ENCODE results near the gene JAG2.
A peak's percentile ranks its signal among the peaks of the same experiment; 100 is the strongest.

JAG2 gene

DNA sequence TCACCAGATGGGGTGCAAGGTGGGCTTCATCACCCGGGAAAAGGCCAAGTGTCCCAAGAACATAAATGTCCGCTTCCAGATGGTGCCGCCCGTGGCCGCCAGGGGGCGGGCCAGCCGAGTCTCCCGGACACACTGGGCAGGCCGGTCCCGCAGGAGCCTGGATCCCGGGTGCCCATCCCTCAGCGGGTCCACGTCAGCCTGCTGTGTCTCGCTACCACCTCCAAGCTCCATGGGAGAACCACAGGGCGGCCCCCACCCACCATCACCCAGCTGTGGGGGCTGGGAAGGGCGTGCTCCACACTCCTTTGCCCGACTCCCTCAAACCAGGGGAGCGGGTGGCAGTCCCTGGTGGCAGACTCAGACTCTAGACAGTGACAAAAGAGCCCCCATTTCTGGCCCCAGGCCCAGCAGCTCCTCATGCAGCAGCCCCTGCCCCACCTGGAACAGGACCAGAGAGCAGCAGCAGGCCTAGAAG lies 34.5 kb upstream of the JAG2 start:
- DNase-seq (ENCODE audit: low spot score), result peak; percentile 52

DNA sequence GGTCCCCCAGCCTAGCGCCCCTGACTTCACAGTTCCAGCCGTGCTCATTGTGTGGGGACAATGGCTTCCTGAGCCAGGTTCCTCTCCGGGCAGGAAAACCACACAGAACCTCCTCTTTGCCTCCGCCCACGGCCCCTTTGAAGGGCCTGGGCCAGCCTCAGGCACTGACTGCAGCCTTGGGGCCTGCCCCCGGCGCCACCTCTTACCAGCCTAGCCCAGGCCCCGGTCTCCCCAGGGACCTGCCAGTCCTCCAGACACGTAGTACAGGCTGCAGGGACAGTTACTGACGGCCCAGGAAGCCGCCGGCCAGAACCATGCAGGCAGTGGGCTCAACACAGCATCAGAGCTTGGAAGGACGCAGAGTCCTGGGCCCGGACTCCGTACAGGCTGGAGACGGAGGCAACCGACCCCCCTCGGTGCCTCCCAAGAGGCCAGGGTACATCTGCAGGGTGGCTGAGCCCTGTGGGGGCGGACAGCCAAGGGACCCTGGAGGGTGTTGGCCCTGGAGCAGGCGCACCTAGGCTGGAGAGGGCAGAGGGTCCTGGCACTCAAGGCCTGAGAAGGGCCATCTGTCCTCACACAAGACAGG lies 33.4 kb upstream of the JAG2 start:
- DNase-seq (ENCODE audit: low spot score), result no peak

DNA sequence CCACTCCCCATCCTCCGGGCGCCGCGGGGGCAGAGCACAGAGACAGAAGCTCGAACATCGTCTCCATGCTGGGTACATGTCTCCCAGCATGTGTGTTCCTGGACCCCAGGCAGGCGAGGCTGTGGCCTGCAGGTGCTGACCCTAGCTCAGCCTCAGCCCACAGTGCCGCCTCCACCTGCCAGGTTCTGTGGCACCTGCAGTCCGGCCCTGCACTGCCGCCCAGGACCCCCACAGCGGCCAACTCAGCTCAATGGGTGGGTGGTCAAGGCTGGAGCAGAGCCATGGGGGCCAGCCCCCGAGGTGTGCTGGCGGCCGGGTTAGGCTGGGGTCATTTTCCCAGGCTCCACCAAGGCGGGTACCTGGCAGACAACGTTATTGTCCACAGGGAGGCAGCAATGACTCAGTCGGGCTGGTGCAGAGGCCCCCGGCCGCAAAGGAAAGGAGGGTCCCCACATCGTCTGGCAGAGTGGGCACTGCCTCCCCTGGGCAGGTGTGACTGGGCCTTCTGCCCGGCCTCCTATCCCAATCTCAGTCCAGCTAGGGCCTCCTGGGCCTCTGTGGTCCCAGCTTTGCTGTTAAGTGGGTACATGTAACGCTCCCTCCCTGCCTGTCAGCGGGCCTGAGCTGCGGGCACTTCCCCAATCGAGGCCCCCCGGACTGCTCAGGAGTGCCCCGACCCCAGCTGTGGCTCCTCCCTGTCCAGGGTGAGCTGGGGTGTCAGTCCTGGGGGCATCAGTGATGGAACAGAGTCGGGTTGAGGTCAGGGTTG lies 32.8 kb upstream of the JAG2 start:
- DNase-seq (ENCODE audit: low spot score), result no peak

DNA sequence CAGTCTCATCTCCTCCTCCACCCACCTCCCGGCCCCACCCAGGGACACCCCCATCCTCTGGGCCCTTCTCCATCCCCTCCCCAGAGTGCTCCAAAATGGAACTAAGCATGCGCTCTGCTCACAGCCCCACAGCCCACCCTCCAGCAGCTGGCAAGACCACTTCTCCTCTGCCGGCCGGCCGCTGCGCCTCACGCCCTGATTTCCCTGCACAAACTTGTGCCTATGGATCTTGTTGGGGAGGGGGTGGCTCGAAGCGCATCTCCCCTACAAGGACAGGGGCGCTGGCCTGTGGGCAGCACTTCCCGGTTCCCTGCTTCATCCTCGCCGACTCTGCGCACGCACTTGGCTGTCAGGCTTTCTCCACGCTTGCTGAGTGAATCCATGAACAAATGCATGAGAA lies 32.1 kb upstream of the JAG2 start:
- no peak for DNase-seq (ENCODE audit: low spot score)

- no peak for DNase-seq (ENCODE audit: low spot score)
Observed at GRCh38 chr14:105200074-105200473, 31.5 kb upstream of the JAG2 start.

GRCh38 chr14:105199093-105199492 lies 30.5 kb upstream of the JAG2 start:
- DNase-seq (ENCODE audit: low spot score), result no peak

DNA sequence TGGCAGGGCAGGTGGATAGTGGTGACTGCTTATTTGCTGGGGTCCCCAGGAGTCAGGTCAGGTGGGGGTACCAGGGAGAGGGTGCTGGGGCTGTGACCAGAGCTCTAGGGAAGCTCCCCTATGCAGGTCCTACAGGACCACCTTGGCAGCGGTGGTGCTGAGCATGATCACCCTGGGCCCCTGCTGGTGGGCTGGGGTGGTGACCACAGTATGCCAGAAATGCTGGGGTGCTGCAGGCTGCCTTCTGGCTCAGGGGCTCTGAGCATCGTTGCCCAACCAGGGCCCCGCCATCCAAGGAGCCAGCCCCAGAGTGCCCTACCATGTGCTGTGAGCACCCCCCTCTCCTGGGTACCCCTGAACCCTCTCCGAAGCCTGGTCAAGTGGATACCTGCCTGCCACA lies 30.0 kb upstream of the JAG2 start:
- no peak for DNase-seq (ENCODE audit: low spot score)

GRCh38 chr14:105197211-105197641 lies 28.6 kb upstream of the JAG2 start:
- DNase-seq (ENCODE audit: low spot score), result no peak

GRCh38 chr14:105196265-105196960 lies 27.8 kb upstream of the JAG2 start:
- DNase-seq (ENCODE audit: low spot score), result no peak

DNA sequence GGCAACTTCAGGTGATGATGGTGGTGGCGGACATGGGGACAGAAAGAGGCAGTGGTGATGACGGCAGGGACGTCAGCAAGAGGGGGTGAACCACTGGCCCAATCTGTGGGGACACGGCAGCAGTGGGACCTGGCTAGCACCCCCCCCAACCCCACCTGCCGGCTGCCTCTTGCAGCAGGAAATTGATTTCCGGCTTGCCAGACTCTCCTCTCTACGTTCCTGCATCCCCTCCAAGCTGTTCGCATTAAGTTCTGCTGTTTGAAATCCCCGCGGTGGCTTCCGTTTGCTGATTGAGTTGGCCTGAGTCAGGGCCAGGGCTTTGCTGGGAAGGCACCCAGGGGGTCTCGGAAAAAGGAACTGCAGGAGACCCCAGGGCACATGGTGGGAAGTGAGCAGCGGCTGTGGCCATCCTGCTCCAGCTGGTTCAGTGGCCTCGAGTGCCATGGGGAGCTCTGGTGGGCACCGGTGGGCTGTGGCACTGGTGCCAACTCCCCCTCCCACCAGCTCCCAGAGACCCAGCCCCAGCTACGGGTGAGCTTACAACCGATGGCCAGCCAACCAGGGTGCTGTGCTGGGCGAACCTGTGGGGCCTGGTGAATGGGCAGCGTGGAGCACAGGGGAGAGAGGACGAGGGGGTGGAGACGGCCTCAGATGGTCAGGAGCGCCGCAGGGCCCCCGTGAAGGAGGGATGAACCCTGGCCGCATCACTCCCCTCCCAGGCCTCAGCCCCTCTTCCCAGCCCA lies 27.1 kb upstream of the JAG2 start:
- no peak for DNase-seq (ENCODE audit: low spot score)

DNA sequence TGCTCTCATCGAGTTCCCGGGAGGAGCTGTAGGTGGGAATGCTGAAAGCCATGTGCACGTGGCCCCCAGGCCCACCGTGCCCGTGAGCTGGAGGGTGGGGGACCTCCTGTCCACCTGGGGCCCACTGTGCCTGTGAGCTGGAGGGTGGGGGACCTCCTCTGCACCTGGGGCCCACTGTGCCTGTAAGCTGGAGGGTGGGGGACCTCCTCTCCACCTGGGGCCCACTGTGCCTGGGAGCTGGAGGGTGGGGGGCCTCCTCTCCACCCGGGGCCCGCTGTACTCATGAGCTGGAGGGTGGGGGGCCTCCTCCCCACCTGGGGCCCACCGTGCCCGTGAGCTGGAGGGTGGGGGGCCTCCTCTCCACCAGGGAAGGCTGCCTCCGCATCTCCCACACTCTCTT lies 26.5 kb upstream of the JAG2 start:
- DNase-seq (ENCODE audit: low spot score), result no peak

DNA sequence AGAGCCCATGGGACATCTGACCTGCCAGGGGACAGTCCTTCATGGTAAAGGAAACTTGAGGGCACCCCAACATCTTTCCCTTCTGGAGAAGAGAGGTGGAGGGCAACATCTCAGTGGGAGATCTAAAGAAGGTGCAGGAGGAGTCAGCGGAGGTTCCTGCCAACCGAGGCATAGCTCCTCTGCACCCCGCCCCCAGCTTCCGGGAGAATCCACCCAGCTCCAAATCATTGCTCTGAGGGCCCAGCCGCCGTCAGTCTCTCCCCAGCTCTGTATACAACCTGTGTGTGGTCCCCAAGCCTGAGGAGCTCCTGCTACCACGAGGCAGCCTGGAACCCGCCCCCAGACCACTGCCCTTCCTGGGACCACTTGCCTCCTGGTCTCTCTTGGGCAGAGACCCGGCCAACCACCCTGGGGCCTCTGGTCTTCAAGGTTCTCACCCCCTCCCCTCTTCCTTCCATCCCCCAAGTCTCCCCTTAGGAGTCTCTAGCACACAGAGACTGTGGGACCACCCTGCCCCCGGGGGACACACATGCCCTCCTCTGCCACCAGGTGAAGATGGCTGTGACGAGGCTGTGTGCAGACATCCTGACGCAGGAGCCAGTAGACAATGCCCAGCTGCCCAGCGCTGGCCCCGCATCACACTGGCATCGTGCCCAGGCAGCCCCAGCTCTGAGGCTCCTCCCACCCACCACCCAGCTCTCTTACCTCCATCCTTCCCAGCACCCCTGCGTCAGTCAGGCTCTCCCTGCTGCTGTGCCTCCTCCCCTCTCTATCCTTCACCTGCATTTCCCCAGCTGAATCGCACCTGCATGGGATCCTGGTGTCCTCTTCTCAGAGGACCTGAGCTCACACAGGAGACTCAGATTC lies 25.6 kb upstream of the JAG2 start:
- DNase-seq (ENCODE audit: low spot score), result no peak

GRCh38 chr14:105192866-105193731 lies 24.5 kb upstream of the JAG2 start:
- DNase-seq (ENCODE audit: low spot score), result no peak

GRCh38 chr14:105187935-105188524 lies 19.5 kb upstream of the JAG2 start:
- no peak for DNase-seq (ENCODE audit: low spot score)

DNA sequence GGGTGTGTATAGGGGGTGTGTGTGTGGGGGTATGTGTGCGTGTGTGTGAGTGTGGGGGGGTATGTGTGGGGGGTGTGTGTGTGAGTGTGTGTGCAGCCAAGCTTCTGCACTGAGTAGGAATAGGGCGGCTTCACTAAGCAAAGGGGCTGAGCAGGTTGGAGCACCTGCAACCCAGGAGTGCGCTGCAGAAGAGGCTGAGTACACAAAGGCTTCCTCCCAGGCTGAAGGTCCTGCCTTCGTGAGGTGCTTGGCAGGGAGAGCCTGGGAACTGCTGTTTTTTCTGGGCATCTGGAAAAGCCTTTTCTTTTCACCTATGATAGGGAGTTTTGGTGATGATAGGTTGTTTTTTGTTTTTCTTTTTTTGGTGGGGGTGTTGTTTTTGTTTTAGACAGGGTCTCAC lies 18.5 kb upstream of the JAG2 start:
- no peak for DNase-seq (ENCODE audit: low spot score)

DNA sequence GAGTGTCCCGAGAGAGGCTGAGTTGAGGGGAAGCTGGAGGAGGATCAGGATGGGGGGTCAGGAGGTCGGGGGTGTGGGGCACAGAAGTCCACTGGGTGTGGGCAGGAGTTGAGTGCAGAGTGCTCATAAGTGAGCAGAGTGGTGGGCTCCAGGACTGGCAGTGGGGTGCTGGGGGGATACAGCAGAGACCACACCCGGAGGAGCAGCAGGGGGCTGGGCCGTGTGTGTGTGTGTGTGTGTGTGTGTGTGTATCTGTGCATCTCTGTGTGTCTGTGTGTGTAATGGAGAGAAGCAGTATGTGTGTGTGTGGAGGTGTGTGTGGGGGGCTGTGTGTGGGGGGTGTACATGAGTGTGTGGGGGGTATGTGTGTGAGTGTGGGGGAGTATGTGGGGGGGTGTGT lies 17.4 kb upstream of the JAG2 start:
- no peak for DNase-seq (ENCODE audit: low spot score)

- no peak for DNase-seq (ENCODE audit: low spot score)
Observed at GRCh38 chr14:105185001-105185400, 16.4 kb upstream of the JAG2 start.

- DNase-seq (ENCODE audit: low spot score), result no peak
Observed at GRCh38 chr14:105184461-105184860, 15.9 kb upstream of the JAG2 start.

DNA sequence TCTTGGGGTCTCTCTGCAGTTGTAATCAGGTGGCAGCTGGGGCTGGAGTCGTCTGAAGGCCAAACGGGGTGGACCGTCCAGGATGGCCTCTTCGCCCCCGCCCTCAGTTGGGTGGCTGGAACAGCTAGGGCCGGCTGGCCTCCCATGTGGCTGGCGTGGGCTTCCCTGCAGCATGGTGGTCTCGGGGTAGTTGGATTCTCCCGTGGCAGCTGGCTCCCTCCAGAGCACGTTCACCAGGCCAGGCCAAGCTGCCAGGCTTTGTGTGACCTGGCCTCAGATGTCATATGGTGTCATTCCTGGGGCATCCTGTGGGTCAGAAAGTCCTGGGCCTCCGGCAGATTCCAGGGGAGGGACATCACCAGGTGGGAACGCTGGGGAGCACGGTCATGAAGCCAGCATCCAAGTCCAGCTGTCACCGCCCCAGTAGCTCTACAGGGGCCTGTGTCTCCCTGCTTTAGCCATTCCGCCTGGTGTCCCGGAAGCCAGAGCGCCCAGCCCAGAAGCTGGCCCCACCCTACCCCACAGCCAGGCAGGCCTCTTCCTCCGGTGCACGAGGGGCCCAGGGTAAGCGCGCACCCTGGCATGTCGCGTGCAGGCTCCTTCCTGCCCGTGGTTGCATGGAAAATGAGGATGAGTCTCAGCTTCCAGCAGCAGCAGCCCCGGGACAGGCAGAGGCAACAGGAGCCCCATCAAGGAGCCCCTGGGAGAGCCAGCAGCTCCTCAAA lies 13.9 kb upstream of the JAG2 start:
- no peak for DNase-seq (ENCODE audit: low spot score)
